ENCODE measurements around the gene BMPER.

Gene BMPER

GRCh38 chr7:34191162-34191561 lies 285.8 kb downstream of the BMPER start:
- DNase-seq = no peak

GRCh38 chr7:34191771-34192479 lies 286.6 kb downstream of the BMPER start:
- DNase-seq = no peak

- no peak for DNase-seq
Measured at GRCh38 chr7:34192906-34193305, 287.6 kb downstream of the BMPER start.

GRCh38 chr7:34198231-34198641 lies 292.9 kb downstream of the BMPER start:
- no peak for DNase-seq
